SHP77 (cell line): ENCODE measurements around the gene HCN1.
"Not testable (repeated sequence)": the region's sequence is repeated elsewhere in the genome, so short reads cannot be mapped to it uniquely, and the experiment has no call there.

Experiments
- DNase-seq, 2 experiments: peaks; one replicate each; lab custom pipeline; 2025; lab: John Stamatoyannopoulos, UW

The HCN1 gene

GRCh38 chr5:45617859-45618416 lies 78.2 kb downstream of the HCN1 start:
- DNase-seq = no peak

DNA sequence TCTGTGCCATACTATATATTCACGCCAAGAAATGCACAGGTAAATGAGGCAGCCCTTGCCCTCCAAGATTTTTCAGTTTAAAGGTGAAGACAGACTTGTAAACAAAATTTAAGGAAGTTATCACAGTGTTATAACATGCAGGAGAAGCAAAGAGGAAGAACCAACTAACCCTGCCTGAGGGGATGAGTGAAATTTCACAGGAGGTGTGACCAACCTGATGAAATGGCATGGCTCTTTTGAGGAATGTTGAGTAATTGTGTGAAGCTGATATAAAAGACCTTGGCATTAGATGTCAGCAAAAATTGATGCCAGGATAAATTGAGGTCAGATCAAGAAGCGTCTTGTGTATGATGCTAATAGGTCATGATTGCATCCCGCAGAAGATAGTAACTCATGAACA lies 86.5 kb downstream of the HCN1 start:
- DNase-seq = no peak

DNA sequence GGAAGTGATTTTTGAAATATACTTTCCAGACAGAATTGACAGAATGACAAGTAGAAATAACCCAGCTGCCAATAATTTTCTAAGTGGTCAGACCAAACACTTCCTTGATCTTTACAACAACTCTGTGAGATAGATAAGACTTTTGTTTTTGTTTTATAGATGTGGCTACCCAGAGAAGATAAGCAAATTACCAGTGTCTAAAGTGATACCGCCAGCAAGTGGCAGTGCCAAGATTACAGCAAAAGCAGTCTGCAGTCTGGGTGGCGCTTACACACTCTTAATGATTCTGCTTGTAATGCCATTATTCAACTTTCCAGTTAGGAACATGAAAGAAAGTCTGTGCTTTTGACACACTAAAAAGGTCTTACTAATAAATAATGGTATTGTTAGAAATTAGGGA lies 92.1 kb downstream of the HCN1 start:
- DNase-seq = no peak

DNA sequence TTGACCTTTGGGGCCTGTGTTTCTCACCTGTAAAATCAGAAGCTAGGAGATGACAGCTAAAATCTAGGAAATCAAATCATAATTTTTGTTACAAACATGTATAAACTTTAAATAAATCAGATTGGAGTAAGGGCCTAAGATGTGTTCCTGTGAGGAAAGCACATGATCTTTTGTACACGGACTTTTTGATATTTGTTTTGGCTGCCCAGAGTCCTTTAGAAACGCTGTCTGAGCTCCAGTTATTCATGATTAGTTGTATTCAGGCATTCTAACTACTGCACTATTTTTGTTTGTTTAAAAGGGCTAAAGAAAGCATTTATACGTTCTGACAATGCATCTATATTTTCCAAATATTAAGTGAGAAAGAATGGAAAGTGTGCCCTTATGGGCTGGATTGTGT lies 94.8 kb downstream of the HCN1 start:
- DNase-seq = no peak

DNA sequence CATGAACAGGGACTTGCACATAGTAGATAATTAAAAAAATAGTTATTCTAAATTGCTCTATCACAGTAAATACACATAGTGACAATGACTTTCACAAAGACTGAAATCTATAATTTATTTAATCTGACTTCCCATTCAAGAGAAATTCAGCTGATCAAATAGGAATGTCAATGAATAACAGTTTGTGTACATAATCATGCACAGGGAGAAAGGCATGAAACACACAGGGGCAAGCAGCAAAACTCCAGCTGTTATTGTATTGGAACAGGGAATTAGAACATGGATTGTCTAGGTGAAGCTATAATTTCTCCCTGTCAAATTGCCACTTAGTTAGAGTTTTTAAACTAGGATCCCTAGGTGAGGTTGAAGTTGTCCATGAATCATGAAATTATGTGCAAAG lies 99.9 kb downstream of the HCN1 start:
- DNase-seq = peak in 1 of 2 experiments; percentile 13

DNA sequence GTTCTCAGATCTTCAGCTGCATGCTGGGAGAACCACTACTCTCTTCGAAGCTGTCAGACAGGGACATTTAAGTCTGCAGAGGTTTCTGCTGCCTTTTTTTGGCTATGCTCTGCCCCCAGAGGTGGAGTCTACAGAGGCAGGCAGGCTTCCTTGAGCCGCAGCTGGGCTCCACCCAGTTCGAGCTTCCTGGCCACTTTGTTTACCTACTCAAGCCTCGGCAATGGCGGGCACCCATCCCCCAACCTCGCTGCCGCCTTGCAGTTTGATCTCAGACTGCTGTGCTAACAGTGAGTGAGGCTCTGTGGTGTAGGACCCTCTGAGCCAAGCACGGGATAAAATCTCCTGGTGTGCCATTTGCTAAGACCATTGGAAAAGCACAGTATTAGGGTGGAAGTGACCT lies 110.2 kb downstream of the HCN1 start:
- peak; percentile 7 to 33 for DNase-seq

- DNase-seq = no peak
Observed at GRCh38 chr5:45578270-45578669, 117.9 kb downstream of the HCN1 start.

DNA sequence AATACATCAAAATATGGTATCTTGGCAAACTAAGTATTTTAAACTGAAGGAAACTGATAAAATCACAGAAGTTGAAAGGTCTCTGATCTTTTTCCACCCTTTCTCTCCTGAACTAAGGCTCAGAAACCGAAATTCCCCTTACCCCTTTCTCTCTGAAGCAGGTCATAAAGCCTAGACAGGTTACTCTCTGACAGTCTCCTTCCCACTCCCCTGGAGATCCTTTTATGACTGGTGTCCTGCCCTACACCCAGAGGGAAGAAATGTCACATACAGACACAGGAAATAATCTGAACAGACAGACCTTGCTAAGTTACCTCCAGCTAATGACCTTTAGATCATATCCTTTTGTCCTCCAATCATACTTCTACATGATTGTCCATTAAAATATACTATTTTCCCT lies 127.4 kb downstream of the HCN1 start:
- DNase-seq = no peak

- no peak for DNase-seq
Observed at GRCh38 chr5:45542421-45542820, 153.8 kb downstream of the HCN1 start.

GRCh38 chr5:45533663-45534062 lies 162.5 kb downstream of the HCN1 start:
- DNase-seq = no peak

DNA sequence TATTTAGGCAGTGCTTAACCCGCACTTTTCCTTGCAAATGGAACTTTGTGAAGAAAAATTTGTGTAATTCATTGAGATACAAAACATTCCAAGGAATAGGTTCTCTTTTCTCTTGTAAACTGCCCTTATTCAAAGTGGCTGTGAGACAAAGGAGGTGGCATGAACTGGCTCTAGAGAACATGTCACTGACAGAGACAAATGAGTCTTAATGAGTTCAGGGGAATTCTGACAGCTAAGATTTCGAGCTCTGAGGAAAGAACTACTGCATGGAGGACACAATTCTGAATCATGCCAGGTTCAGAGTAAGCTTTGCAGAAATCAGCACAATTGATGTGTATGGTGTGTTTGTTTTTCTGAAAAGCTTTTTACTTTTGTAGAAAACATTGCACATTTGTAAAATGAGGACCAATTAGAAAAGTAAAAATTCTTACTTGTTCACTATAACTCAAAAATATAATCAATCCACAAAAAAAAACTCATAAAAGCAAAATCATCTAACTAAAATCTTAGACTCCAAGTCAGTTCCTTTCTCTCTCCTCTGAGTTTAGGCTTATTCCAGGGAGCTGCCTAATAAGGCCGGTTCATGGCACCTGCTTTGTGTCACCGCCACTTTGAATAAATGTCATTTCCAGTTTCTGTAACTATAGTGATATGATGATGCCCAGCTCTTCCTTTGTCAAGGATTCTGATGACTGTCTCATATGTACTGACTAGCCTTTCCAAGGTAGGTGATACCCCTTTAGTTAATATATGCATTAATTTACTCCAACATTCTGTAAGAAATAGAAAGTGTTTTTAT lies 163.2 kb downstream of the HCN1 start:
- DNase-seq = no peak

DNA sequence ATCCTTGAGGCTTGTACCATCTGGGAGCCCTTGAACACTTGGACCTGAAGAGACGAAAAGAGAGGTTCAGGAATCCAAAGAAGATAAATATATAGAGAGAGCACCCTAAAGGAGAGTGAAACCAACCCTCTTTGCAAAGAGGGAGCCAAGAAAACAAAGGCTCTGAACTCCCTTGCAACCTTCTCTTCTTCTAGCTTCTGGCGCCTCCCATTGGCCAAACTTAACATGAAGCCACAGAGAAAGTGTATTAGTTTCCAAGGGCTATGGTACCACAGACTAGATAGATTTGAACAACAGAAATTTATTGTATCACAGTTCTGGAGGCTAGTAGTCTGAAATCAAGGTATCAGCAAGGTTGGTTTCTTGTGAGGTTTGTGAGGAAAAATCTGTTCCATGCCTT lies 175.1 kb downstream of the HCN1 start:
- peak in 1 of 2 experiments; percentile 44 for DNase-seq

GRCh38 chr5:45512521-45512920 lies 183.7 kb downstream of the HCN1 start:
- DNase-seq = no peak

- no peak for DNase-seq
Observed at GRCh38 chr5:45509371-45509770, 186.8 kb downstream of the HCN1 start.

- DNase-seq = no peak
Observed at GRCh38 chr5:45508135-45508534, 188.0 kb downstream of the HCN1 start.

DNA sequence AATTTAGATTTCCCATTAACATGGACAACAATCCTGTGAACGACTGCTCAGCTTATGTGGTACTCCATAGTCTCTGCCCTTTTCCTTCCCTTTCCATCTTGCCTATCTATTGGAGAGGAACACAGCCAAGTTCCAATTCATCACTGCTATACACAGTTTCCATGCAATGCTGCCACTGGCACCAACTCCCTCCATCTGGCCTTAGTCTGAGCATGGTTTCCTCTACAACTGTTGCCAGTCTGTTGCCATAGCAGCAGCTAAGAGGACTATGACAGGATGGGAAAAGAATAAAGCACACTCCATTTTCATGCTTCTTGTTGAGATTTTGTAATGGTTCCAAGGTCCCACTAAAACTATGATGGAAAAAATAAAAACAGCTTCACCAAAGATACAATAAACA lies 189.0 kb downstream of the HCN1 start:
- DNase-seq = peak; percentile 14 to 69

DNA sequence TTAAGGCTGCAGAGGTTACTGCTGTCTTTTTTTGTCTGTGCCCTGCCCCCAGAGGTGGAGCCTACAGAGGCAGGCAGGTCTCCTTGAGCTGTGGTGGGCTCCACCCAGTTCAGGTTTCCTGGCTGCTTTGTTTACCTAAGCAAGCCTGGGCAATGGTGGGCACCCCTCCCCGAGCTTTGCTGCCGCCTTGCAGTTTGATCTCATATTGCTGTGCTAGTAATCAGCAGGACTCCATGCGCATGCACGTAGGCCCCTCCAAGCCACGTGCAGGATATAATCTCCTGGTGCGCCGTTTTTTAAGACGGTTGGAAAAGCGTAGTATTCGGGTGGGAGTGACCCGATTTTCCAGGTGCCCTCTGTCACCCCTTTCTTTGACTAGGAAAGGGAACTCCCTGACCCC lies 197.2 kb downstream of the HCN1 start:
- DNase-seq = not testable (repeated sequence)

GRCh38 chr5:45491368-45491767 lies 204.8 kb downstream of the HCN1 start:
- DNase-seq = no peak

DNA sequence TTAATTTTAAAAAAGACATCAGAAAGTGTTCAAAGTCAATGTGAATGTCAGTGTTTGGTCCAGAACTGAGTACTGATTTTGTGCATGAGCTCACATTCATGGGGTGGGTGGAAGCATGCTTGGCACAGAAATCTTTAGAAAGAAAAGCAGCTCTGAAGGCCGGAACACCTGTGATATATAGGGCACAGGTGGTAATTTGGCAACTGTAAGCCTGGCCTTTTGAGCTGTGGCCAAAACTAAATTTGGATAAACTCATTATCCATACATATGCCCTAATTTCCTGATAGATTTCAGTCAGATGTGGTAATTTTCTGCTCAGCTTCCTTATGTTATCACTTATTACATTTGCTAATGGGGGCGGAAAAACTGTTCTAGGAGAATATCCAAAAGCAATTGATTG lies 211.4 kb downstream of the HCN1 start:
- DNase-seq = no peak

GRCh38 chr5:45454114-45454513 lies 242.1 kb downstream of the HCN1 start:
- DNase-seq = peak; percentile 73 to 86

DNA sequence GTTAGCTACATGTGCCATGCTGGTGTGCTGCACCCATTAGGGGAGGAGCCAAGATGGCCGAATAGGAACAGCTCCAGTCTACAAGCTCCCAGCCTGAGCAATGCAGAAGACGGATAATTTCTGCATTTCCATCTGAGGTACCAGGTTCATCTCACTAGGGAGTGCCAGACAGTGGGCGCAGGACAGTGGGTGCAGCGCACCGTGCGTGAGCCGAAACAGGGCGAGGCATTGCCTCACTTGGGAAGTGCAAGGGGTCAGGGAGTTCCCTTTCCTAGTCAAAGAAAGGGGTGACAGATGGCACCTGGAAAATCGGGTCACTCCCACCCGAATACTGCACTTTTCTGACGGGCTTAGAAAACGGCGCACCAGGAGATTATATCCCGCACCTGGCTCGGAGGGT lies 251.3 kb downstream of the HCN1 start:
- not testable (repeated sequence) for DNase-seq

GRCh38 chr5:45440466-45440865 lies 255.7 kb downstream of the HCN1 start:
- DNase-seq = no peak

GRCh38 chr5:45437752-45438151 lies 258.4 kb downstream of the HCN1 start:
- DNase-seq = no peak
